DND-41 (cell line): ENCODE data around the gene PPP1R18.
A peak's percentile ranks its signal among the peaks of the same experiment; 100 is the strongest.
"Not testable (repeated sequence)": the region's sequence is repeated elsewhere in the genome, so short reads cannot be mapped to it uniquely, and the experiment has no call there.

Source experiments
- ATAC-seq: fragments of 200-7000 bp; cut with Tn5 transposase; 3 replicates; pipeline ENCODE4 v1.9.1; 2021; ENCODE audit warnings: low read depth; ENCODE audit not compliant: insufficient read depth
- DNase-seq: peaks from one replicate; pipeline ENCODE4 v3.0.0-alpha.2; 2020
- H2AFZ ChIP-seq: 2 replicates; pipeline ENCODE4 v1.6.0; 2012; ENCODE audit warnings: low read depth, low read length
- H3K27ac ChIP-seq: 2 replicates; pipeline ENCODE4 v1.5.1; 2012; ENCODE audit warnings: low read length, inconsistent platforms
- H3K27me3 ChIP-seq: fragments of 200-600 bp; sonication (generic); 2 replicates; pipeline ENCODE4 v1.6.0; 2012; ENCODE audit warnings: low read length, mild to moderate bottlenecking, inconsistent platforms; ENCODE audit not compliant: insufficient read depth, poor library complexity
- H3K36me3 ChIP-seq: 2 replicates; pipeline ENCODE4 v1.5.1; 2012; ENCODE audit warnings: low read length, inconsistent platforms; ENCODE audit not compliant: insufficient read depth
- H3K4me1 ChIP-seq: 2 replicates; pipeline ENCODE4 v1.5.1; 2012; ENCODE audit warnings: mild to moderate bottlenecking, low read length; ENCODE audit not compliant: insufficient read depth
- H3K4me2 ChIP-seq: 2 replicates; pipeline ENCODE4 v1.6.0; 2012; ENCODE audit warnings: mild to moderate bottlenecking, moderate library complexity, low read length, inconsistent platforms; ENCODE audit not compliant: insufficient read depth
- H3K4me3 ChIP-seq, 2 experiments: fragments of 200-600 bp in 1 of 2; shearing (Covaris generic) in 1 of 2; 2 replicates each; pipeline ENCODE4 v1.5.1; 2012 to 2016; ENCODE audit warnings: inconsistent platforms in 2 of 2, low read length in 2 of 2, mild to moderate bottlenecking in 2 of 2, low read depth in 1 of 2, moderate library complexity in 1 of 2
- H3K79me2 ChIP-seq: 2 replicates; pipeline ENCODE4 v1.6.0; 2012; ENCODE audit warnings: low read length, inconsistent platforms; ENCODE audit not compliant: insufficient read depth
- H3K9ac ChIP-seq: 2 replicates; pipeline ENCODE4 v1.6.0; 2012; ENCODE audit warnings: low read depth, mild to moderate bottlenecking, inconsistent platforms, low read length, moderate library complexity
- H3K9me3 ChIP-seq: 2 replicates; pipeline ENCODE4 v1.5.1; 2012; ENCODE audit warnings: low read length, moderate library complexity, mild to moderate bottlenecking, inconsistent platforms; ENCODE audit not compliant: insufficient read depth, severe bottlenecking
- H4K20me1 ChIP-seq: 2 replicates; pipeline ENCODE4 v1.6.0; 2012; ENCODE audit warnings: low read length; ENCODE audit not compliant: insufficient read depth
- CTCF ChIP-seq: IDR thresholded peaks from 2 replicates; pipeline ENCODE4 v1.5.1; 2012; ENCODE audit warnings: borderline replicate concordance, low read length, moderate library complexity, mild to moderate bottlenecking; ENCODE audit not compliant: poor library complexity, severe bottlenecking; ENCODE audit errors: extremely low read depth
- EZH2 ChIP-seq: IDR thresholded peaks from 3 replicates; pipeline ENCODE4 v1.6.1; 2012; ENCODE audit warnings: borderline replicate concordance, low read depth, mild to moderate bottlenecking, moderate library complexity, low read length, inconsistent platforms; ENCODE audit not compliant: severe bottlenecking

Gene PPP1R18

DNA sequence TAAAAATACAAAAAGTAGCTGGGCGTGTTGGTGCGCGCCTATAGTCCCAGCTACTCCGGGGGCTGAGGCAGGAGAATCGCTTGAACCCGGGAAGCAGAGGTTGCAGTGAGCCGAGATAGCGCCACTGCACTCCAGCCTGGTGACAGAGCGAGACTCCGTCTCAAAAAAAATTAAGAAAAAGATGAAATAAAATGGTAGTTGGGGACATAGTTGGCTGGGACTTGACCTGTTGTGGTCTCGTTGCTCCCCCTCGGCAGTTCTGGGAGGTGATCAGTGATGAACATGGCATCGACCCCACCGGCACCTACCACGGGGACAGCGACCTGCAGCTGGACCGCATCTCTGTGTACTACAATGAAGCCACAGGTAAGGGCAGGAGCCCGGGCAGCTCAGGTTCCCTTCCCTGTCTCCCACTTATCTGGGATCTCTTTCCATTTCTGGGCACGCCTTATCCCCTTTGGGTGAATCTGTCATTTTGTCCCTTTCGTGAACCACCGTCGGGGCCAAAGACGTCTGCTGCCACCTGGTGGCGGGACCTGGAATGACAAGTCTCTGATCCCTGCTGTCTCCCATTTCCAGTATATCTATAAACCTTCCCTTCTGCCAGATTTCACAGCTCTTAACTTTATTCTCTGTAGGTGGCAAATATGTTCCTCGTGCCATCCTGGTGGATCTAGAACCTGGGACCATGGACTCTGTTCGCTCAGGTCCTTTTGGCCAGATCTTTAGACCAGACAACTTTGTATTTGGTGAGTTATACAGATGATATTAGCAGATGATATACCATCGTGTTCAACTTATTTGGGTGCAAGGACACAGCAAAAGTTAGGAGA, 36.1 kb upstream of the PPP1R18 start:
- Histone ChIP-seq H3K27me3 (no peaks in the 10 kb centered on the region), H3K9ac (peak overlapping the region; percentile 98), H3K9me3 (no peaks in the 10 kb centered on the region), H2AFZ (no peak overlapping the region), H3K4me2 (peak overlapping the region; percentile 86), H3K36me3 (peaks cover 61% of the 10 kb centered on the region), H3K27ac (peak overlapping the region; percentile 93), H3K79me2 (peaks cover 83% of the 10 kb centered on the region), H4K20me1 (peaks cover 47% of the 10 kb centered on the region), H3K4me1 (peaks cover 50% of the 10 kb centered on the region), H3K4me3 (peak overlapping the region; percentile 93 to 99; a peak in 3 of 4 replicates)
- peak; percentile 93 for TF ChIP-seq CTCF
- no peak for TF ChIP-seq EZH2
- no peak for ATAC-seq
- DNase-seq = peak; percentile 82

DNA sequence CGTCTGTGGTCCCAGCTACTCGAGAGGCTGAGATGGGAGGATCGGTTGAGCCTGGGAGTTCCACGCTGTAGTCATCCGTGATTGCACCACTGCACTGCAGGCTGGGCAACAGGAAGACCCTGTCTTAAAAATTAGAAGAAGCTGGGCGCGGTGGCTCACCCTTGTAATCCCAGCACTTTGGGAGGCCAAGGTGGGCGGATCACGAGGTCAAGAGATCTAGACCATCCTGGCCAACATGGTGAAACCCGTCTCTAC, 35.5 kb upstream of the PPP1R18 start:
- H2AFZ ChIP-seq, H3K9me3 ChIP-seq, ATAC-seq, H3K27me3 ChIP-seq: not testable (repeated sequence)
- Histone ChIP-seq H3K36me3 (peaks cover 57% of the 10 kb centered on the region), H3K79me2 (peaks cover 83% of the 10 kb centered on the region), H3K4me2 (peak overlapping the region; percentile 86), H4K20me1 (peaks cover 47% of the 10 kb centered on the region), H3K27ac (peak overlapping the region; percentile 93), H3K4me1 (peaks cover 50% of the 10 kb centered on the region), H3K9ac (peak overlapping the region; percentile 98), H3K4me3 (peak overlapping the region; percentile 93 to 99)
- peak; percentile 33 for DNase-seq

- Histone ChIP-seq H3K79me2 (peaks cover 89% of the 10 kb centered on the region), H3K9ac (peak overlapping the region; percentile 98), H4K20me1 (peaks cover 47% of the 10 kb centered on the region), H3K4me1 (peaks cover 55% of the 10 kb centered on the region), H2AFZ (no peak overlapping the region; the same call in 1 of the 2 replicates), H3K4me3 (peak overlapping the region; percentile 99), H3K9me3 (no peaks in the 10 kb centered on the region), H3K27me3 (no peaks in the 10 kb centered on the region), H3K27ac (peak overlapping the region; percentile 97), H3K36me3 (peaks cover 57% of the 10 kb centered on the region), H3K4me2 (peak overlapping the region; percentile 86)
- DNase-seq (peak; percentile 93), ATAC-seq (peak; percentile 16)
- peak; percentile 31 for TF ChIP-seq CTCF
- TF ChIP-seq EZH2 = no peak
Observed at GRCh38 chr6:30721198-30722024, 35.0 kb upstream of the PPP1R18 start.

DNA sequence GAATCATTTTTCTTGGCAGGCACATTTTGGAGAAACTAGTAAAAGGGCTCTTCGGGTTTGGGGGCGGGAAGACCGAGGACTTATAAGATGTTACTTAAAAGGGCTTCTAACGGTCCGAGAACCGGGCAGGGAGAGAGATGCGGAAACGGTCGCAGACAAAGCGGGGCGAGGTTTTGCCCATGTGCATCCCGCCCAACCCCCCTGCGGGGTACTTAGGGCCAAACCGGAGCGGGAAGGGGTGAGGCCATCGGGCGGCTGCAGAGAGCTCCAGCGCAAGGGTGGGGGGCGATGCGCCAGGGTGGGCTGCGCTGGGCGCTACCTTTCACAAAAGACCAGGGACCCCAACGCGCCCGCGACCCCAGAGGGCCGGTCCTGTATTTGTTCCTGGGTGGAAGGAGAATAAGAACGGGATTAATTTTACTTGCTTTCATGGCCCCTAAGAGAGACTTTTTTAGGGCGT, 34.3 kb upstream of the PPP1R18 start:
- H3K4me1 ChIP-seq = peaks cover 62% of the 10 kb centered on the region
- H3K4me3 ChIP-seq = peak overlapping the region; percentile 99
- peak overlapping the region; percentile 98 for H3K9ac ChIP-seq
- DNase-seq (peak; percentile 78), ATAC-seq (no peak)
- peaks cover 91% of the 10 kb centered on the region for H3K79me2 ChIP-seq
- TF ChIP-seq EZH2 = no peak
- no peaks in the 10 kb centered on the region for H3K9me3 ChIP-seq
- no peaks in the 10 kb centered on the region for H3K27me3 ChIP-seq
- peaks cover 43% of the 10 kb centered on the region for H4K20me1 ChIP-seq
- H2AFZ ChIP-seq = no peak overlapping the region; the same call in 1 of the 2 replicates
- peak overlapping the region; percentile 97 for H3K27ac ChIP-seq
- H3K36me3 ChIP-seq = peaks cover 53% of the 10 kb centered on the region
- H3K4me2 ChIP-seq = peak overlapping the region; percentile 24
